HL-60 (cell line): Measurements from ENCODE around the gene MACROD2.

Experiments used
- POLR2AphosphoS5 ChIP-seq: IDR thresholded peaks from 2 replicates; pipeline ENCODE4 v1.6.1; 2012; ENCODE audit warnings: low read depth
- TF ChIP-seq, protein P1 (sequence below): IDR thresholded peaks from one replicate; pipeline ENCODE4 v1.5.1; 2011; ENCODE audit warnings: low read length, control low read depth, inconsistent platforms; ENCODE audit not compliant: insufficient read depth

DNA sequence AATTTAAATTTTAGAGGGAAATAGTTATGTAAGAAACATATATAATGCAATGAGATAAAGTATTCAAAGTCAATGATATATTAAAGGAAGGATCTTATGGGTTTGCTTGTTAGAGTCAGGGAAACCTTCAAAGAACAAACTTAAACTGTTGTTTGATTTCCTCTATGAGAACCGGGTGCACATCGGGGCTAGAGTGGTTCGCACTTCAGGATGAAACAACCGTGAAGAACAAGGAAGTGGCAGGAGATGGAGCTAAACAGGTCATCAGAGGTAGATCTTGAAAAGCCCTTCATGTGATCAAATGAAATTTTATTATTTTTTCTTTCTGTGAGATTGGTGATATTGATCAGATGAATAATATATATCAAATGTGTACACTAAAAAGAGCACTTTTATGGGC lies 1294.0 kb downstream of the MACROD2 start:
- TF ChIP-seq, protein P1, sequence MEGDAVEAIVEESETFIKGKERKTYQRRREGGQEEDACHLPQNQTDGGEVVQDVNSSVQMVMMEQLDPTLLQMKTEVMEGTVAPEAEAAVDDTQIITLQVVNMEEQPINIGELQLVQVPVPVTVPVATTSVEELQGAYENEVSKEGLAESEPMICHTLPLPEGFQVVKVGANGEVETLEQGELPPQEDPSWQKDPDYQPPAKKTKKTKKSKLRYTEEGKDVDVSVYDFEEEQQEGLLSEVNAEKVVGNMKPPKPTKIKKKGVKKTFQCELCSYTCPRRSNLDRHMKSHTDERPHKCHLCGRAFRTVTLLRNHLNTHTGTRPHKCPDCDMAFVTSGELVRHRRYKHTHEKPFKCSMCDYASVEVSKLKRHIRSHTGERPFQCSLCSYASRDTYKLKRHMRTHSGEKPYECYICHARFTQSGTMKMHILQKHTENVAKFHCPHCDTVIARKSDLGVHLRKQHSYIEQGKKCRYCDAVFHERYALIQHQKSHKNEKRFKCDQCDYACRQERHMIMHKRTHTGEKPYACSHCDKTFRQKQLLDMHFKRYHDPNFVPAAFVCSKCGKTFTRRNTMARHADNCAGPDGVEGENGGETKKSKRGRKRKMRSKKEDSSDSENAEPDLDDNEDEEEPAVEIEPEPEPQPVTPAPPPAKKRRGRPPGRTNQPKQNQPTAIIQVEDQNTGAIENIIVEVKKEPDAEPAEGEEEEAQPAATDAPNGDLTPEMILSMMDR, result no peak
- TF ChIP-seq POLR2AphosphoS5, result no peak
